Neuron (in vitro differentiated cells): ENCODE measurements around the gene CR1L.
"Not testable (repeated sequence)": the region's sequence is repeated elsewhere in the genome, so short reads cannot be mapped to it uniquely, and the experiment has no call there.

Experiments used
- H2AFZ ChIP-seq: one replicate; pipeline ENCODE4 v1.6.1; 2013; ENCODE audit warnings: low read depth, mild to moderate bottlenecking, inconsistent platforms, low read length, moderate library complexity
- H3K27me3 ChIP-seq: one replicate; pipeline ENCODE4 v1.6.1; 2013; ENCODE audit warnings: low read length; ENCODE audit not compliant: insufficient read depth
- H3K36me3 ChIP-seq: one replicate; pipeline ENCODE4 v1.6.1; 2013; ENCODE audit warnings: low read length; ENCODE audit not compliant: insufficient read depth
- H3K4me1 ChIP-seq: one replicate; pipeline ENCODE4 v1.6.1; 2013; ENCODE audit warnings: low read length; ENCODE audit not compliant: insufficient read depth
- H3K4me3 ChIP-seq: 2 replicates; pipeline ENCODE4 v1.5.1; 2013; ENCODE audit warnings: mild to moderate bottlenecking, low read length, moderate library complexity
- H3K9me3 ChIP-seq: one replicate; pipeline ENCODE4 v1.6.1; 2013; ENCODE audit warnings: low read length

The CR1L gene

GRCh38 chr1:207644852-207645634 is at the start of gene CR1L:
Gene CR1L, plus strand, starts transcription at chr1:207645133. Its CDS starts 101 bp downstream, at chr1:207645234.
- H3K36me3 ChIP-seq, result no peaks in the 10 kb centered on the region
- H3K9me3 ChIP-seq, result no peaks in the 10 kb centered on the region
- H3K4me1 ChIP-seq, result no peaks in the 10 kb centered on the region
- H3K27me3 ChIP-seq, result no peaks in the 10 kb centered on the region
- H2AFZ ChIP-seq, result no peak within 1 kb of the TSS
- H3K4me3 ChIP-seq, result no peak within 1 kb of the TSS

GRCh38 chr1:207603777-207604176 is 41.2 kb upstream of the CR1L start:
- Histone ChIP-seq H3K4me1 (no peaks in the 10 kb centered on the region), H2AFZ (no peak overlapping the region), H3K4me3 (no peak overlapping the region), H3K36me3 (no peaks in the 10 kb centered on the region), H3K9me3 (no peaks in the 10 kb centered on the region), H3K27me3 (peaks cover 2% of the 10 kb centered on the region)

- no peak overlapping the region for H2AFZ ChIP-seq
- no peak overlapping the region for H3K4me3 ChIP-seq
- no peaks in the 10 kb centered on the region for H3K9me3 ChIP-seq
- peaks cover 2% of the 10 kb centered on the region for H3K27me3 ChIP-seq
- no peaks in the 10 kb centered on the region for H3K4me1 ChIP-seq
- no peaks in the 10 kb centered on the region for H3K36me3 ChIP-seq
Measured at GRCh38 chr1:207605444-207606361, 39.2 kb upstream of the CR1L start.

GRCh38 chr1:207606362-207606755 is 38.6 kb upstream of the CR1L start:
- H3K4me1 ChIP-seq, result no peaks in the 10 kb centered on the region
- H2AFZ ChIP-seq, result no peak overlapping the region
- no peaks in the 10 kb centered on the region for H3K9me3 ChIP-seq
- peaks cover 2% of the 10 kb centered on the region for H3K27me3 ChIP-seq
- no peaks in the 10 kb centered on the region for H3K36me3 ChIP-seq
- no peak overlapping the region for H3K4me3 ChIP-seq

GRCh38 chr1:207612762-207613161 is 32.2 kb upstream of the CR1L start:
- H3K4me3 ChIP-seq, result no peak overlapping the region
- H3K4me1 ChIP-seq, result no peaks in the 10 kb centered on the region
- H3K36me3 ChIP-seq, result no peaks in the 10 kb centered on the region
- H3K9me3 ChIP-seq, result no peaks in the 10 kb centered on the region
- no peak overlapping the region for H2AFZ ChIP-seq
- no peaks in the 10 kb centered on the region for H3K27me3 ChIP-seq

- no peaks in the 10 kb centered on the region for H3K27me3 ChIP-seq
- H3K4me1 ChIP-seq, result no peaks in the 10 kb centered on the region
- H3K36me3 ChIP-seq, result no peaks in the 10 kb centered on the region
- no peak overlapping the region for H2AFZ ChIP-seq
- no peaks in the 10 kb centered on the region for H3K9me3 ChIP-seq
- H3K4me3 ChIP-seq, result no peak overlapping the region
Measured at GRCh38 chr1:207619871-207620542, 24.9 kb upstream of the CR1L start.

GRCh38 chr1:207620543-207620893 is 24.4 kb upstream of the CR1L start:
- Histone ChIP-seq H2AFZ (no peak overlapping the region), H3K27me3 (no peaks in the 10 kb centered on the region), H3K4me1 (no peaks in the 10 kb centered on the region), H3K36me3 (no peaks in the 10 kb centered on the region), H3K9me3 (no peaks in the 10 kb centered on the region), H3K4me3 (no peak overlapping the region)

GRCh38 chr1:207625504-207626071 is 19.3 kb upstream of the CR1L start:
- H3K4me3 ChIP-seq, H2AFZ ChIP-seq, H3K4me1 ChIP-seq, H3K36me3 ChIP-seq, H3K9me3 ChIP-seq, H3K27me3 ChIP-seq: not testable (repeated sequence)

GRCh38 chr1:207626972-207627337 is 18.0 kb upstream of the CR1L start:
- Histone ChIP-seq H3K27me3 (peaks cover 7% of the 10 kb centered on the region), H3K9me3 (no peaks in the 10 kb centered on the region), H2AFZ (no peak overlapping the region), H3K36me3 (no peaks in the 10 kb centered on the region), H3K4me1 (no peaks in the 10 kb centered on the region), H3K4me3 (no peak overlapping the region)

- Histone ChIP-seq H3K36me3 (no peaks in the 10 kb centered on the region), H3K4me1 (no peaks in the 10 kb centered on the region), H3K4me3 (no peak overlapping the region), H3K9me3 (no peaks in the 10 kb centered on the region), H3K27me3 (peaks cover 7% of the 10 kb centered on the region), H2AFZ (no peak overlapping the region)
Measured at GRCh38 chr1:207627496-207627895, 17.4 kb upstream of the CR1L start.

- no peaks in the 10 kb centered on the region for H3K36me3 ChIP-seq
- H3K4me3 ChIP-seq, result no peak overlapping the region
- no peaks in the 10 kb centered on the region for H3K9me3 ChIP-seq
- H2AFZ ChIP-seq, result no peak overlapping the region
- H3K4me1 ChIP-seq, result no peaks in the 10 kb centered on the region
- peaks cover 7% of the 10 kb centered on the region for H3K27me3 ChIP-seq
Measured at GRCh38 chr1:207628776-207629175, 16.2 kb upstream of the CR1L start.

GRCh38 chr1:207631137-207631536 is 13.8 kb upstream of the CR1L start:
- Histone ChIP-seq H3K27me3 (peaks cover 7% of the 10 kb centered on the region), H3K9me3 (no peaks in the 10 kb centered on the region), H2AFZ (no peak overlapping the region), H3K4me3 (no peak overlapping the region), H3K4me1 (no peaks in the 10 kb centered on the region), H3K36me3 (no peaks in the 10 kb centered on the region)

- H3K9me3 ChIP-seq, result no peaks in the 10 kb centered on the region
- peaks cover 5% of the 10 kb centered on the region for H3K27me3 ChIP-seq
- H2AFZ ChIP-seq, result no peak overlapping the region
- no peaks in the 10 kb centered on the region for H3K36me3 ChIP-seq
- H3K4me3 ChIP-seq, result no peak overlapping the region
- H3K4me1 ChIP-seq, result no peaks in the 10 kb centered on the region
Measured at GRCh38 chr1:207633226-207633625, 11.7 kb upstream of the CR1L start.
